Epithelial cell of esophagus (primary cell): ENCODE data around the gene TRIM27.
"Not testable (repeated sequence)": the region's sequence is repeated elsewhere in the genome, so short reads cannot be mapped to it uniquely, and the experiment has no call there.

Source experiments
- DNase-seq: peaks from one replicate; pipeline ENCODE4 v3.0.0; 2010; ENCODE audit warnings: low read depth
- H3K4me3 ChIP-seq: 2 replicates; pipeline ENCODE4 v1.5.1; 2011; ENCODE audit warnings: mild to moderate bottlenecking, low read length, control low read depth
- CTCF ChIP-seq: IDR thresholded peaks from 2 replicates; pipeline ENCODE4 v1.5.1; 2011; ENCODE audit warnings: low read depth, mild to moderate bottlenecking, low read length, control low read depth, inconsistent platforms; ENCODE audit not compliant: insufficient read depth; ENCODE audit errors: missing control alignments

TRIM27 gene

GRCh38 chr6:28860581-28860980, 63.2 kb downstream of the TRIM27 start:
- no peak for TF ChIP-seq CTCF
- no peak for DNase-seq

GRCh38 chr6:28858963-28859362, 64.8 kb downstream of the TRIM27 start:
- H3K4me3 ChIP-seq: no peak overlapping the region
- peak; percentile 70 for DNase-seq
- no peak for TF ChIP-seq CTCF

More at GRCh38 chr6:28860581-28860980, 63.2 kb downstream of the TRIM27 start:
- no peak overlapping the region for H3K4me3 ChIP-seq

GRCh38 chr6:28856620-28857005, 67.2 kb downstream of the TRIM27 start:
- TF ChIP-seq CTCF: no peak
- no peak for DNase-seq
- no peak overlapping the region for H3K4me3 ChIP-seq

- H3K4me3 ChIP-seq, DNase-seq: not testable (repeated sequence)
These were observed 69.4 kb downstream of the TRIM27 start for GRCh38 chr6:28854405-28854804.
